Astrocyte of the spinal cord (primary cell): ENCODE measurements around the gene RRN3.
"Not testable (repeated sequence)": the region's sequence is repeated elsewhere in the genome, so short reads cannot be mapped to it uniquely, and the experiment has no call there.

Experiments
- DNase-seq: peaks from one replicate; pipeline ENCODE4 v3.0.0; 2011; ENCODE audit warnings: low read depth, low spot score
- H3K4me3 ChIP-seq: 2 replicates; pipeline ENCODE4 v1.5.1; 2011; ENCODE audit warnings: low read depth, mild to moderate bottlenecking, low read length, moderate library complexity
- in situ Hi-C: cut with HindIII; loops from 2 replicates; pipeline ENCODE4 v1.10.0; 2017; ENCODE audit warnings: low sequenced_read_pairs
- TF ChIP-seq, protein P1 (sequence below): IDR thresholded peaks from 2 replicates; pipeline ENCODE4 v1.5.1; 2012; ENCODE audit warnings: low read depth, mild to moderate bottlenecking, low read length, inconsistent platforms

Gene RRN3, protein sequence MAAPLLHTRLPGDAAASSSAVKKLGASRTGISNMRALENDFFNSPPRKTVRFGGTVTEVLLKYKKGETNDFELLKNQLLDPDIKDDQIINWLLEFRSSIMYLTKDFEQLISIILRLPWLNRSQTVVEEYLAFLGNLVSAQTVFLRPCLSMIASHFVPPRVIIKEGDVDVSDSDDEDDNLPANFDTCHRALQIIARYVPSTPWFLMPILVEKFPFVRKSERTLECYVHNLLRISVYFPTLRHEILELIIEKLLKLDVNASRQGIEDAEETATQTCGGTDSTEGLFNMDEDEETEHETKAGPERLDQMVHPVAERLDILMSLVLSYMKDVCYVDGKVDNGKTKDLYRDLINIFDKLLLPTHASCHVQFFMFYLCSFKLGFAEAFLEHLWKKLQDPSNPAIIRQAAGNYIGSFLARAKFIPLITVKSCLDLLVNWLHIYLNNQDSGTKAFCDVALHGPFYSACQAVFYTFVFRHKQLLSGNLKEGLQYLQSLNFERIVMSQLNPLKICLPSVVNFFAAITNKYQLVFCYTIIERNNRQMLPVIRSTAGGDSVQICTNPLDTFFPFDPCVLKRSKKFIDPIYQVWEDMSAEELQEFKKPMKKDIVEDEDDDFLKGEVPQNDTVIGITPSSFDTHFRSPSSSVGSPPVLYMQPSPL

DNA sequence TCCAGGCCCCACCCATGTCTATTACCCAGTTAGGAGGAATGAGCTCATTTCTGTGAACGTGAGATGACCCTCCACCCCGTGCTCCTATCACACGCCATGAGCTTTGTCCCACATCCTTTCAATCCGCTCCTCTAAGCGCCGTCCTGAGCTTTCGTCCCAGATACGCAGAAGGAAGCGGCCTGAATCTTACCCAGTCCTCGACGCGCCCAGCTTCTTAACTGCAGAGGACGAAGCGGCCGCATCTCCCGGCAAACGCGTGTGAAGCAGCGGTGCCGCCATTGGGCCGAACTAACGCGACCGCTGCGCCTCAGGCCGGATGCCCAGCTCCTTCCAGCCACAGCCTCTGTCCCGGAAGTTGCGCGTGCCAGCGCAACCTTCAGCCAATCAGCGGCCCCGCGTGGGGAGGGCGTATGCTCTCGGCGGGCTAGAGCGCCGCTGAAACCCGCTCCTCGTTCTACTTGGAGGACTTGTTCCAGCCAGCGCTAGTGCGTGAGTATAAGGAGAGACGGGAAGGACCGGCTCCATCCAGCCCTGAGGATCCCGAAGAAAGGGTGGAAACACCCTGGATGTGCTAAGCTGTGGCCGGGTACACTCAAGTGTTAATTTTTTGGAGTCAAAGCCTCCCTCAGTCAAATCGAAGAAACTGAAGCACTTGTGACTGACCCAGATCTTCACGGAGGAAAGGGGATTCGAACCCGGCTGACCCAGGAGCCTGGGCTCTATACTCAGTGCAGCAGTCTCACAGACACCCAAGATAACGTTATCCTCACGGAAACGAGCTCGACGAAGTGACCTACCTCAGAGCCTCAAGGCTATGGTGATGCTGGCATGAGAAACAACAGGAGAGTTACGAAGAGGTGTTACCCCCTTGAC lies at the start of gene RRN3:
Gene RRN3 (minus strand): TSS at position 318 of the 873 bp plus-strand sequence. CDS start 39 bp downstream, at position 279.
- in situ Hi-C loops, result not testable (repeated sequence)
- peak; percentile 95 for DNase-seq
- H3K4me3 ChIP-seq, result peak within 1 kb of the TSS; percentile 80

DNA sequence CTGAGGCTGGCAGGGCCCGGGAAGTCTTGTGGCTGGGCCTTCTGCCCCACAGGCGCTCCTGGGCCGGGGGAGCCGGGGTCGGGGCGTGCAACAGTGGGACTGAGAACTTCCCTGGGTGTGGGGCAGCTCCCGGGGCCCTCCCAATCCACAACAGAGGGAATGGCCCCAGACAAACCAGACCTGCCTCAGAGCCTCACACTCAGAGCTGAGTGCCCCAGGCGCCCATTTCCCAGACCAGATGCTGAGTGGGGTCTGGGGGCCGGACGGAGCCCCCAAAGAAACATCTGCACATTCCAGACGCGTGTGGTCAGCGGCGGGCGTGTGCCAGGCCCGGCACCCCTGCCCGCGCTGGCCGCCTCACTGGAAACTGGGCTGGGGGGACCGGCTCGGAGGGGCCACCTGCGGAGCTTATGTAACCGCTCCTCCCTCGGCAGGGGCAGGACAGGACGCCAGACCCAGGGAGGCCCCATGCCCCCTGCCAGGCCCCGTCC lies 49.6 kb upstream of the RRN3 start:
- H3K4me3 ChIP-seq, in situ Hi-C loops: not testable (repeated sequence)
- peak; percentile 3 for DNase-seq

GRCh38 chr16:15142891-15143600 lies 49.0 kb upstream of the RRN3 start:
- DNase-seq, H3K4me3 ChIP-seq, in situ Hi-C loops: not testable (repeated sequence)

GRCh38 chr16:15142107-15142890 lies 48.2 kb upstream of the RRN3 start:
- H3K4me3 ChIP-seq, in situ Hi-C loops, DNase-seq: not testable (repeated sequence)

GRCh38 chr16:15141586-15141985 lies 47.5 kb upstream of the RRN3 start:
- TF ChIP-seq, protein P1, sequence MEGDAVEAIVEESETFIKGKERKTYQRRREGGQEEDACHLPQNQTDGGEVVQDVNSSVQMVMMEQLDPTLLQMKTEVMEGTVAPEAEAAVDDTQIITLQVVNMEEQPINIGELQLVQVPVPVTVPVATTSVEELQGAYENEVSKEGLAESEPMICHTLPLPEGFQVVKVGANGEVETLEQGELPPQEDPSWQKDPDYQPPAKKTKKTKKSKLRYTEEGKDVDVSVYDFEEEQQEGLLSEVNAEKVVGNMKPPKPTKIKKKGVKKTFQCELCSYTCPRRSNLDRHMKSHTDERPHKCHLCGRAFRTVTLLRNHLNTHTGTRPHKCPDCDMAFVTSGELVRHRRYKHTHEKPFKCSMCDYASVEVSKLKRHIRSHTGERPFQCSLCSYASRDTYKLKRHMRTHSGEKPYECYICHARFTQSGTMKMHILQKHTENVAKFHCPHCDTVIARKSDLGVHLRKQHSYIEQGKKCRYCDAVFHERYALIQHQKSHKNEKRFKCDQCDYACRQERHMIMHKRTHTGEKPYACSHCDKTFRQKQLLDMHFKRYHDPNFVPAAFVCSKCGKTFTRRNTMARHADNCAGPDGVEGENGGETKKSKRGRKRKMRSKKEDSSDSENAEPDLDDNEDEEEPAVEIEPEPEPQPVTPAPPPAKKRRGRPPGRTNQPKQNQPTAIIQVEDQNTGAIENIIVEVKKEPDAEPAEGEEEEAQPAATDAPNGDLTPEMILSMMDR, result no peak

DNA sequence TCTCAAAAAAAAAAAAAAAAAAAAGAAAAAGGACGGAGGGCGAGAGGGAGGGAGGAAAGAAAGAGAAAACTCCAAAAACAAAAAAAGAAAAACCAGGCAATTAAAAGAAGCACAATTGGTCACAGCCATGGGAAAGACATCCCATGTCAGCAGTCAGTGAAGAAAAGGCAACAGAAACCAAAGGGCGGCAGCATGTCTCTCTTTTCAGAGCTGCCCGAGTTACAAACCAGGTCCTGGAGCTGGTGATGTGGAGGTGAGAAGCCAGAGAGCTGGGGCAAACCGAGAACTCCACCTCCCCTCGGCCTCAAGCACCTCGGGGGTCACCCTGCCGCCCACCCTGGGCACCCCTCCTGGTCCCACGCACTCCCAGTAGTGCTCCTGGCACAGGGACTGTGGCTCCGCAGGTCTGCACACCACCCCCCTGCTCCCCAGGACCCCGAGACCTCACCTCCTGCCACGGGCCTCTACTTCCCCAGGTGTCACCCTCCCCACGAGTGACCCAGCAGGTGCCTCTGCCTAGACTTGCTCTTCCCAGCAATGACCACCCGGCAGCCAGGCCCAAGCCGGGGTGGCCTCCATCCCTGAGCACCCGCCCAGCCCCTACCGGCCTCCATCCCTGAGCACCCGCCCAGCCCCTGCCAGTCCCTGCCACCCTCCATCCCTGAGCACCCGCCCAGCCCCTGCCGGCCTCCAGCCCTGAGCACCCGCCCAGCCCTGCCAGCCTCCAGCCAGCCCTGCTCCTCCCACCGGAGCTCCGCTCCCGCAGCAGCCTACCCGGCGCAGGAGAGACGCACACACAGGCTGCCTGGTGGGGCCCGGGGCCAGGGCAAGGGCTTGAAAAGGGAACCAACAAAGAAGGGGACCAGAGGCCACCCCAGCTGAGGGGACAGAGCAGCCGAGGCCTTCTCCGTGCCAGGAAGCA lies 46.6 kb upstream of the RRN3 start:
- DNase-seq, in situ Hi-C loops, H3K4me3 ChIP-seq: not testable (repeated sequence)

More at GRCh38 chr16:15141586-15141985, 47.5 kb upstream of the RRN3 start:
- in situ Hi-C loops, result no loop called here
- no peak for DNase-seq
- H3K4me3 ChIP-seq, result no peak overlapping the region

DNA sequence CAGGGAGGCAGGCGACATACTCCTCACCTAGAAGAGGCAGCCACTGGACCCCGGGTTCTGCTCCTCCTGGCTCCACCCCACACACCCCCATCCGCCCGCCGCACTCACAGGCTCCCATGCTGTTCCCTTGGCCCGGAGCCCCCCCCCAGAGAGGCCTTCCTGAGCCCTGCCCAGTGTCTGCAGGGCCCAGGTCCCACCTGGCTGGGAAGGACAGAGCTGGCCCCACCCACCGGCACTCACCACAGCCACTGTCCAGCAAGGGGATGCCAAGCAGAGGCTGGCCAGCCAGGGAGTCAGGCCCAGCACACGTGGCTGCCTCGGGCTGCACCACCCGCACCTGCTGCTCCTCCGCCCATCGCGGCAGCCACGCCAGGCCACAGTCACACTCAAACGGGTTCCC lies 43.4 kb upstream of the RRN3 start:
- DNase-seq, H3K4me3 ChIP-seq, in situ Hi-C loops: not testable (repeated sequence)

DNA sequence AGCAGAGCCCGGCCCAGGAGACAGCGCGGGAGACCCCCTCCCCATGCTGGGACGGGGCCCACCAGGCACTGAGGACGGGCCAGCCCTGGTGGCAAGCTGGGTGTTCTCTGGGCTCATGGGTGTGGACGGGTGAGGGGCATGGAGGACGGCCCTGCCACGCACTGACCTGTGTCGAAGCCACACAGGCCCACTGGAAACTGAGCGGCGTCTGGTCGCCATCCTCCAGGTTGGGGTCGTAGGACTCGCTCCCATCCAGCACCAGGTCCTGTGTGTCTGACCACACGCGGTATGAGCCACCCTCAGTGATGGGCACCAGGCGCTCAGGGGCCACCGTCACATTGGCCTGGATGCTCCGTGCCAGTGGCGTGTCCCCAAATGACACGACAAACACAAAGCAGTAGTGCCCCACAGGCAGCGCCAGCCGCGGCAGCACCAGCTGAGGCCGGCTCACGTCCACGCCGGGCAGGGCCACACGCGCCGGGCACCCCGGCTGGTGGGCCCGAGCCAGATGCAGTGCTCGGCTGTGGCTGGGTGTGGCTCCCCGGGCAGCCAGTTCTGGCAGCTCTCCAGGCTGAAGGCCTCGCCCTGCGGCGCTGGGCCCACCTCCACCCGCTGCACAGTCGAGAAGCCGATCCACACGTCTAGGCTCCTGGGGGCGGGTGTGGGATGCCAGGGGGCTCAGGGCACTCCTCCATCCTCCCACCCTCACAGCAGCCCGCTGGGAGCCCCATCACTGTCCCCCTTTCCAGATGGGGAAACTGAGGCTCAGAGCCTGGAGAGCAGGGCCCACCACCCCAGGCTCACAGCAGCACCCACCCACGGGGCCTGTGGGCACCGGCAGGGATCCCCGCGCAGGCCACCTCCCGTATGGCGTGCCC lies 41.6 kb upstream of the RRN3 start:
- in situ Hi-C loops, DNase-seq, H3K4me3 ChIP-seq: not testable (repeated sequence)

GRCh38 chr16:15134752-15135482 lies 40.8 kb upstream of the RRN3 start:
- in situ Hi-C loops, DNase-seq, H3K4me3 ChIP-seq: not testable (repeated sequence)

GRCh38 chr16:15133554-15133953 lies 39.5 kb upstream of the RRN3 start:
- DNase-seq, H3K4me3 ChIP-seq, in situ Hi-C loops: not testable (repeated sequence)

DNA sequence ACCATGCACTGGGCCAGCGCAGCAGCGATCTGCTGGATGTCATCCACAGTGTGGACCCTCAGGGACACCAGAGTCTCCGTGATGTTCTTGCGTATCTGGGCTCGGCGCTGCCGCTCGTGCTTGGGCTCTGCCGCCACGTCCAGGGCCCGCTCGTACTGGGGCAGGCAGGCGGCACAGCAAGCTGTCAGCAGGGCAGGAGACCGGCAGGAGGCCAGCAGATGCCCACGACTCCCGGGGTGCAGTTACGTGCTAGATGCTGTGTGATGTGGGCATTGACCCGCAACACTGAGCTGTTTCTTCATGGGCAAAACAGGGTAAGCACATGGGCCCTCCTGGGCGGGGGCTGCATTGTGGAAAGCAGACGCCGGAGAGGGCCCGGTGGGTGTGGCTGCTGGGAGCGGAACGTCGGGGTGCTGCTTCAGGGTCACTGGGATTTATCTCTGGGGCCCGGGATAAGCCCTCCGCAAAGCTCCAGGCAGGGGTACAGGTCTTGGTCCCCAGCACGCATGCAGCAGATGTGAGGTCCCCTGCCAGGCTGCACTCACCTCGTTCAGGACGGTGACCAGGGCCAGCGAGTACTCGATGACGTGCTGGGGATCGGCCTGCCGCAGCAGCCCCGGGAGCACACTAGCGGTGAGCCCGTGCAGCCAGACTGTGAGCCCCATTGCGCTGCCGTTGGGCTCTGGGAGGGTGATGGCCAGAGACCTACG lies 38.8 kb upstream of the RRN3 start:
- H3K4me3 ChIP-seq, DNase-seq, in situ Hi-C loops: not testable (repeated sequence)
